Measurements from ENCODE around the gene PBX4. TPM values are rescaled to one million over a fixed set of nuclear protein-coding genes. Genes with fewer than 3 reads are reported as not detected.

The PBX4 gene
- total RNA-seq, 1 donor from 2014 or later, result 0.53 TPM

DNA sequence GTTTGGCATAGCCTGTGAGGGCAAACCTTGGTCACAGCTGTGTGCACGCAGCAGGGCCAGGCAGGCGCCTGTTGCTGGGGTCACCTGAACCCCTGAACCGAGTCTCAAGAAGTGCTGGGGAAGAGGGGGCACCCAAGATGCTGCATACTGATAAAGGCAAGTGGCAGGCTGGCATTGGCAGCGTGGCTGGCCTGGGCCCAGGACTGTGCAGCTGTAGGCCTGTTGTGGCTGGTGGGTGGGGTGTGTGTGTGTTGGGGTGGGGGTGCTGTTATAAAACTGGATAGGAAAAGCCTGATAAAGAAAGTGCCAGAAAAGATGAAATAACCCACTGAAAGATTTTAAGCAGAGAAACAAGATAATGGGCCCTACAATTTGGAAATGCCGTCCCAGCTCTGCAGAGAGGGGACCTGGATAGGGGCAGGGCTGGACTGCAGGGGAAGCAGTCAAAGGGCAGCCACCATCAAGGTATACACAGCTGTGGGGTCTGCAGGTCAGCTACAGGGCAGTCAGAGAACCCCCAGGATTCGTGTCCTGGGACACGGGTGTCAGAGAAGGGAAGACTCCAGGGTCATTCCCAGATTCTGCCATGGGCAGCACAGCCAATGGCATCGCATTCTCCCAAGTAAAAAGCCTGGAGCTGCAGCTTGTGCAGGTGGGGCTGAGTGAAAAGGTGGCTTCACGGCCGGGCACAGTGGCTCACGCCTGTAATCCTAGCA lies 47.3 kb downstream of the PBX4 start:
- Histone ChIP-seq H3K27me3 (ENCODE audit: control insufficient read depth, insufficient read depth, low read length) (no peaks in the 10 kb centered on the region), H3K36me3 (ENCODE audit: control insufficient read depth, insufficient read depth, low read length) (no peaks in the 10 kb centered on the region), H3K4me3 (ENCODE audit: low read depth, low read length) (no peak overlapping the region)
- FAIRE-seq, result no peak
- TF ChIP-seq, protein P1, sequence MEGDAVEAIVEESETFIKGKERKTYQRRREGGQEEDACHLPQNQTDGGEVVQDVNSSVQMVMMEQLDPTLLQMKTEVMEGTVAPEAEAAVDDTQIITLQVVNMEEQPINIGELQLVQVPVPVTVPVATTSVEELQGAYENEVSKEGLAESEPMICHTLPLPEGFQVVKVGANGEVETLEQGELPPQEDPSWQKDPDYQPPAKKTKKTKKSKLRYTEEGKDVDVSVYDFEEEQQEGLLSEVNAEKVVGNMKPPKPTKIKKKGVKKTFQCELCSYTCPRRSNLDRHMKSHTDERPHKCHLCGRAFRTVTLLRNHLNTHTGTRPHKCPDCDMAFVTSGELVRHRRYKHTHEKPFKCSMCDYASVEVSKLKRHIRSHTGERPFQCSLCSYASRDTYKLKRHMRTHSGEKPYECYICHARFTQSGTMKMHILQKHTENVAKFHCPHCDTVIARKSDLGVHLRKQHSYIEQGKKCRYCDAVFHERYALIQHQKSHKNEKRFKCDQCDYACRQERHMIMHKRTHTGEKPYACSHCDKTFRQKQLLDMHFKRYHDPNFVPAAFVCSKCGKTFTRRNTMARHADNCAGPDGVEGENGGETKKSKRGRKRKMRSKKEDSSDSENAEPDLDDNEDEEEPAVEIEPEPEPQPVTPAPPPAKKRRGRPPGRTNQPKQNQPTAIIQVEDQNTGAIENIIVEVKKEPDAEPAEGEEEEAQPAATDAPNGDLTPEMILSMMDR (IDR thresholded peaks at IDR 0.05; ENCODE audit: insufficient read depth, low read length, severe bottlenecking), result no peak
- no peak for DNase-seq (ENCODE audit: low read depth)

DNA sequence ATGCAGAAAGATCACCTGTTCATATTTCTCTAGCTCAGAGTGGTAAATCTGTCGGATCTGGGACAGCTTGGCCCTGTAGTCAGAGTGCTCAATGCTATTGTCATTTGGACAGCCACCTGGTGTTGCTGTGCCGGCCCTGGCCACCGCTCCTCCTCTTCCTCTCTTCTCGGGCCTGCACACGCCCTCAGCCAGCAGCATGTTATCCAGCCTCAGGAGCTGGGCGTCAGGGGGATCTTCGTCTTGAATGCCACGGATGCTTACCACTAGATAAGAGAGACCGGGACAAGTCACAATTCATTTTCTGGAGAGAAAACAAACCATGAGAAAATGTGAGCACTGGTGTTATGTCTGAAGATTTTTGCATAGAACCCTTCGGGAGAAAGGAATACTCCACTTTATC lies 47.9 kb downstream of the PBX4 start:
- DNase-seq (ENCODE audit: low read depth) (no peak), FAIRE-seq (no peak)
- H3K36me3 ChIP-seq (ENCODE audit: control insufficient read depth, insufficient read depth, low read length), result no peaks in the 10 kb centered on the region
- no peak overlapping the region for H3K4me3 ChIP-seq (ENCODE audit: low read depth, low read length)
- H3K27me3 ChIP-seq (ENCODE audit: control insufficient read depth, insufficient read depth, low read length), result no peaks in the 10 kb centered on the region
- TF ChIP-seq, protein P1 (IDR thresholded peaks at IDR 0.05; ENCODE audit: insufficient read depth, low read length, severe bottlenecking), result no peak

DNA sequence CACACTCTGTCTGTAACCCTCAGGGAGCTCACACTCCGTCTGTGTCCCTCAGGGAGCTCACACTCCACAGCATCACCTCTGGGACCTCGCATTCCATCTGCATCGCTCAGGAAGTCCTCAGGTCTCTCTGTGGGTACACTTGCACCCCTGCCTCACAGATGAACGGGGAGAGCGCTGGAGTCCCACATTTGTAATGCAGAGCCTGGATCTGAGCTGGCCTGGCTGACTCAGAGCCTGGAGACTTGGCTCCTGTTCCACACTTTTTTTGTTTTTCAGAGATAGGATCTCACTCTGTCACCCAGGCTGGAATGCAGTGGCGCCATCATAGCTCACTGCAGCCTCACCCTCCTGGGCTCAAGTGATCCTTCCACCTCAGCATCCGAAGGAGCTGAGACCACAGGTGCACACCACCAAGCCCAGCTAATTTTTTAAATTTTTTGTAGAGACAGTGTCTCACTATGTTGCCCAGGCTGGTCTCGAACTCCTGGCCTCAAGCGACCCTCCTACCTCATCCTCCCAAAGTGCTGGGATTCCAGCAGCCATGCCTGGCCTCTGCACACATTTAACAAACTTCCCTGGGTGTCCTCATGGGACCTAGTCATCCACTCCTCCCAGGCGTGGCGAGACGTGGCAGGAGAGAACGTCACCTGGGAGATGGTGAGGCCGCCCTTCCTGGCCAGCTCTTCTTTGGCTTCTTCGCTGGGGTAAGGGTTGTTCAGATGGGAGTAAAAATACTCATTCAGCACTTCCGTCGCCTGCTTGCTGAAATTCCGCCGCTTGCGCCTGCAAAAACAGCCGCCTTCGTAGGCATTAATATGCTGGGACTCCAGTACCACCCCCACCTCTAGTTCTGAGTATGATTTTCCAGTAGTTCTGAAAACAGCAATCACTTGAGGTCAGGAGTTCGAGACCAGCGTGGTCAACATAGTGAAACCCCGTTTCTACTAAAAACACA lies 49.4 kb downstream of the PBX4 start:
- Histone ChIP-seq H3K4me3 (ENCODE audit: low read depth, low read length) (no peak overlapping the region), H3K27me3 (ENCODE audit: control insufficient read depth, insufficient read depth, low read length) (no peaks in the 10 kb centered on the region), H3K36me3 (ENCODE audit: control insufficient read depth, insufficient read depth, low read length) (no peaks in the 10 kb centered on the region)
- DNase-seq (ENCODE audit: low read depth), result peak; percentile 3
- TF ChIP-seq, protein P1 (IDR thresholded peaks at IDR 0.05; ENCODE audit: insufficient read depth, low read length, severe bottlenecking), result no peak
- peak; percentile 83 for FAIRE-seq

DNA sequence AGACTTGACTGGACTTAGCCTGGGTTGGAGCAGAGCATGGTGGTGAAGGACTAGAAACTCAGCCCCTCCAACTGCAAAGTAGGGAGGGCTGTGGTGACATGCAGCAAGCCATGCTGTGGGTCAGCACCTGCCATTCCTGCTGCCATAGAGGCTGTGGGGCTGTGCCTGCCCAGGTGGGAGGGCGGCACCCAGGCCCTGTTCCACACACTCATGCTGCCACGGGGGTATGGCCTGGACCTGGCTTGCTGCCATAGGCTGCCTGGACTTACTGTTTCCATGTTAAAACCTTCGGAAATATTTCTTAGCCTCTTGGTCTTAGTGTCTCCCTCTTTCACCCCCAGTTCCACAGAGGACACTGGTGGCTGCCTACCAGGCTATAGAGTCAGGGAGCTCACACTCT lies 51.1 kb downstream of the PBX4 start:
- DNase-seq (ENCODE audit: low read depth), result no peak
- H3K4me3 ChIP-seq (ENCODE audit: low read depth, low read length), result no peak overlapping the region
- no peak for FAIRE-seq
- H3K27me3 ChIP-seq (ENCODE audit: control insufficient read depth, insufficient read depth, low read length), result no peaks in the 10 kb centered on the region
- TF ChIP-seq, protein P1 (IDR thresholded peaks at IDR 0.05; ENCODE audit: insufficient read depth, low read length, severe bottlenecking), result no peak
- no peaks in the 10 kb centered on the region for H3K36me3 ChIP-seq (ENCODE audit: control insufficient read depth, insufficient read depth, low read length)

DNA sequence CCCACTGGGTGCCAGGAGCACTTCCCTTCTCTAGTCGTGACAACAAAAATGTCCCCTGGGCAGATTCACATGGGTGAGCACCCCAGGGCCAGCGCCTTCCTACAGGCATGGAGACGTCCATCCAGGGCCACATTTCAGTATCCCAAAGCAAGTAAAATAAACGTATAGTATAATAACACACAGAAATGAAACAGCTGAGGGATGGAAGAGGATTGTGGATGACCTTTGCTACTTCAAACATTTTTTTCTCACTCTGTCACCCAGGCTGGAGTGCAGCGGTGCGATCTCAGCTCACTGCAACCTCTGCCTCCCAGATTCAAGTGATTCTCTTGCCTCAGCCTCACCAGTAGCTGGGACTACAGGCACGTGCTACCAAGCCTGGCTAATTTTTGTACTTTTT lies 52.2 kb downstream of the PBX4 start:
- no peaks in the 10 kb centered on the region for H3K36me3 ChIP-seq (ENCODE audit: control insufficient read depth, insufficient read depth, low read length)
- H3K27me3 ChIP-seq (ENCODE audit: control insufficient read depth, insufficient read depth, low read length), result no peaks in the 10 kb centered on the region
- no peak overlapping the region for H3K4me3 ChIP-seq (ENCODE audit: low read depth, low read length)
- TF ChIP-seq, protein P1 (IDR thresholded peaks at IDR 0.05; ENCODE audit: insufficient read depth, low read length, severe bottlenecking), result no peak
- DNase-seq (ENCODE audit: low read depth) (no peak), FAIRE-seq (no peak)
